HT1080 (cell line): ENCODE data around the gene SLC15A2. TPM values are rescaled to one million over a fixed set of nuclear protein-coding genes. Genes with fewer than 3 reads are reported as not detected.
A peak's percentile ranks its signal among the peaks of the same experiment; 100 is the strongest.
"Not testable (repeated sequence)": the region's sequence is repeated elsewhere in the genome, so short reads cannot be mapped to it uniquely, and the experiment has no call there.

Experiments used
- DNase-seq: peaks from one replicate; pipeline ENCODE4 v3.0.0-alpha.2; 2015; ENCODE audit warnings: low read depth
- polyA plus RNA-seq, 2 experiments: library from polyadenylated mRNA; depleted of rRNA; stranded (reverse); fragments of >200 nt; gene quantifications; 2 replicates each; pipeline ENCODE4 v1.2.3, GENCODE V29; 2015
- total RNA-seq: library from RNA; depleted of rRNA; stranded (reverse); fragments of >200 nt; shearing (Covaris generic); gene quantifications from 2 replicates; pipeline ENCODE4 v1.2.3, GENCODE V29; 2014; rRNA removed

SLC15A2 gene, protein sequence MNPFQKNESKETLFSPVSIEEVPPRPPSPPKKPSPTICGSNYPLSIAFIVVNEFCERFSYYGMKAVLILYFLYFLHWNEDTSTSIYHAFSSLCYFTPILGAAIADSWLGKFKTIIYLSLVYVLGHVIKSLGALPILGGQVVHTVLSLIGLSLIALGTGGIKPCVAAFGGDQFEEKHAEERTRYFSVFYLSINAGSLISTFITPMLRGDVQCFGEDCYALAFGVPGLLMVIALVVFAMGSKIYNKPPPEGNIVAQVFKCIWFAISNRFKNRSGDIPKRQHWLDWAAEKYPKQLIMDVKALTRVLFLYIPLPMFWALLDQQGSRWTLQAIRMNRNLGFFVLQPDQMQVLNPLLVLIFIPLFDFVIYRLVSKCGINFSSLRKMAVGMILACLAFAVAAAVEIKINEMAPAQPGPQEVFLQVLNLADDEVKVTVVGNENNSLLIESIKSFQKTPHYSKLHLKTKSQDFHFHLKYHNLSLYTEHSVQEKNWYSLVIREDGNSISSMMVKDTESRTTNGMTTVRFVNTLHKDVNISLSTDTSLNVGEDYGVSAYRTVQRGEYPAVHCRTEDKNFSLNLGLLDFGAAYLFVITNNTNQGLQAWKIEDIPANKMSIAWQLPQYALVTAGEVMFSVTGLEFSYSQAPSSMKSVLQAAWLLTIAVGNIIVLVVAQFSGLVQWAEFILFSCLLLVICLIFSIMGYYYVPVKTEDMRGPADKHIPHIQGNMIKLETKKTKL
- total RNA-seq, result not detected in 2 replicates
- 0.02 and 0.14 TPM in 2 replicates for polyA plus RNA-seq (2015; cell fraction: cytosol; rRNA removed)
- polyA plus RNA-seq (2015; cell fraction: nucleus; rRNA removed), result 0.70 and 0.98 TPM in 2 replicates

DNA sequence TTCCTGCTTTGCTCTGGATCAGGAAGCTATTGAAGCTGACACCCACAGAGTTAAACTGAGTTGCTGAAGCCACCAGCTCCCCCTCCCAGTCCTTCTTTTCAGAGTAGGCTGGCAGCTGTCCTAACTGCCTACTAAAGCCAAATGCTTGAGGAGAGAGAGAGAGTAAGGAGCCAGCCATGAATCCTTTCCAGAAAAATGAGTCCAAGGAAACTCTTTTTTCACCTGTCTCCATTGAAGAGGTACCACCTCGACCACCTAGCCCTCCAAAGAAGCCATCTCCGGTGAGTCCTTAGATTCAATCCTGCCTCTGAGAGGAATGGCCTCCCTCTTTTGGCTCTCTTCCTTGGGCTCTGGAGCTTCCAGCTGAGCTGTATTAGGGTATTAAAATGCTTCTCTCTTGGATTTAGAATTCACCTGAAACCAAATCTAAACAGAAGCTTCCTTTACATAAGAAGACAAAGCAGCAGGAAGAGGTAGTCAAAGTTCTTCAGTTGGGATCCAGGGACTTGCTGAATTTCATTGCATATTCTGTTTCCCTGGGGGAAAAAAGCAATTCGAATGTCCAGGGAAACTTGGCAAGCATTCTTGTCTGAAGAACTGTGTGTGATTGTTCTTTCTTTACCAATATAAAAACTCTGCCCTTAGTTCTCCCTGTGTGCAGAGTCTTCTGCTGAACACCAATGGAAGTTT is at the start of gene SLC15A2:
TSS of gene SLC15A2 (plus strand) at position 101 of the 690 bp plus-strand sequence. CDS start at position 177, 76 bp downstream.
- no peak for DNase-seq

DNA sequence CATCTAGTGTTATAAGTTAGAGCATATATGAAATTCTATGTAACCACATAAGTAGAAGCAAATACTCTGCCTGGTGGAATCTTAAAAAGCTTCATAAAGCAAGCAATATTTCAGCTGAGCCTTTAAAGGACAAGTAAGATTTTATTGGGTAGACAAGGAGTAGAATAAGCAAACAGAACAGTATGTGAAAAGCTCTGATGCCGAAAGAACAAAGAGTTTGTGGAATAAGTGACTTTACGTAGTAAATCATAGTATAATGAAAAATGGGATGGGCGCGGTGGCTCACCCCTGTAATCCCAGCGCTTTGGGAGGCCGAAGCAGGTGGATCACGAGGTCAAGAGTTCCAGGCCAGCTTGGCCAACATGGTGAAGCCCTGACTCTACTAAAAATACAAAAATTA is 49.3 kb upstream of the SLC15A2 start:
- no peak for DNase-seq

DNA sequence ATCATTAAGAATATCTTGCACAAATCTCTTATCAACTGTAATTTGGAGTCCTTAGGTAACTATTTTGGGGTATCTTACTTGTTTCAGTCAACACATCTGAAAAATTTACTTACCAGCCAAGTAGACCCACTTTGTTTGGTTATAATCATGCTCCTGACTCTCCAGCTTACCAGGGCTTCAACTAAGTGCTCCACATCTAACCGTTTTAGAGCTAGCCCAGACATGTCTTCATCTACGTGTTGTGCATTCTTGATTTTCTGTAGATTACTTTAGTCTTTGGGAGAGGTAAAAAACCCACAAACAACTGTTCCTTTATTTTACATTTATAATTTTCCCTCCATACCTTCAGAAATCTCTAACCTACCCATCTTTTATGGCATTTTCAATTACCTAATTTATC is 41.9 kb upstream of the SLC15A2 start:
- DNase-seq, result no peak

DNA sequence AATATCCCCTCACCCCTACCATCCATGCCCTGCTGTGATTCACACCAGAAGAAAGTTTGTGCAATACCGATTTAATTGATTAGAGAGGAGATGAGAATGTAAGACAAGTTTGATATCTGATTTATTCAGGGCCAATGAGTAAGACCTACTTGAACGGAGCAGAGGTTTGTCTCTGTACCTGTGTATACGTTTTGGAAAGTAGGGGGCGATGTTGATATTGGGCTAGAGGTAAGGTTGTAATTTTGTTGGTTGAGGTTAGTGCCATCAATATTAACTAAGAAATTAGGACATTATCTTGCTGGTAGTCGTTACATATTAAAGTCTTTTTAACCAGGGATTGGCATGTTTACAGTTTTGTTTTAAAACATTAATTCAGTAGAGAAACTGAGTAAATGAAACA is 38.6 kb upstream of the SLC15A2 start:
- peak; percentile 15 for DNase-seq

DNA sequence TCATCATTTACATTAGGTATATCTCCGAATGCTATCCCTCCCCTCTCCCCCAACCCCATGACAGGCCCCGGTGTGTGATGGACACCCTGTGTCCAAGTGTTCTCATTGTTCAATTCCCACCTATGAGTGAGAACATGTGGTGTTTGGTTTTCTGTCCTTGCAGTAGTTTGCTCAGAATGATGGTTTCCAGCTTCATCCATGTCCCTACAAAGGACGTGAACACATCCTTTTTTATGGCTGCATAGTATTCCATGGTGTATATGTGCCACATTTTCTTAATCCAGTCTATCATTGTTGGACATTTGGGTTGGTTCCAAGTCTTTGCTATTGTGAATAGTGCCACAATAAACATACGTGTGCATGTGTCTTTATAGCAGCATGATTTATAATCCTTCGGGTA is 36.4 kb upstream of the SLC15A2 start:
- DNase-seq, result not testable (repeated sequence)

- not testable (repeated sequence) for DNase-seq
Observed at GRCh38 chr3:121863247-121863646, 31.0 kb upstream of the SLC15A2 start.

GRCh38 chr3:121863801-121864200 is 30.4 kb upstream of the SLC15A2 start:
- no peak for DNase-seq

- DNase-seq, result no peak
Observed at GRCh38 chr3:121869736-121870135, 24.5 kb upstream of the SLC15A2 start.

- no peak for DNase-seq
Observed at GRCh38 chr3:121870717-121871116, 23.5 kb upstream of the SLC15A2 start.

GRCh38 chr3:121871430-121871829 is 22.8 kb upstream of the SLC15A2 start:
- DNase-seq, result no peak

GRCh38 chr3:121878411-121878810 is 15.8 kb upstream of the SLC15A2 start:
- DNase-seq, result no peak

DNA sequence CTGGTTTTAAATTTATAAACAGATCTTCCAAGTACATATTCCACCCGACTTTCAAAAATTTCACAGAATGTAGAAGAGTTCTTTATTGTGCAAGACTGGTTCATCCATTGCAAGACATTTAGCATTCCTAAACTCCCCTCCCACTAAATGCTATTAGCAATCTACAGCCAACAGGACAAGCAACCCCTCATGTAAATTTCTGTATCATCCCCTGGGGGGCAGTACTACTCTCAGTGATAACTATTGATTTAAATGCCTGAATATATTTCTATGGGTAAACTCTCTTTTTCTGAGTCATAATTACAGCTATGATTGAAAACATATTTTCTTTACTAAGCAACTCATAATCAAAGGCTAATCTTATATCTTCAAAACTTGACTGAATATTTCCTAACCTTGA is 10.7 kb upstream of the SLC15A2 start:
- DNase-seq, result peak; percentile 27

DNA sequence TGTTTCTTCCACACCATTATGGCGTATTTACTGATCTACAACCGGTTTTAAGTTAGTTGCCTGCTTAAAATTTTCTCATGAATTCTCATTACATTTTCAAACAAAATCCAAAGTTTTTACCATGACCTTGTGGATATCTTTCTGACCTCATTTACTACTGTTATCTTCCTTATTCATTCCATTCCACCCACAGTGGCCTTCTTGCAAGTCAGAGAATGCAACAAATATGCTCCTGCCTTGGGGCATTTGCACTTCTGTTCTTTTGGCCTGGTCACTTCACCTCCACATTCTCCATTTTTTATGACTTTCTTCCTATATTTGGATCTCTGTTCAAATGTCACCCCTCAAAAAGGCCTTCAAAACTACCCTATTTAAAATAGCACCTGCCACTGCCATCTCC is 8.8 kb upstream of the SLC15A2 start:
- no peak for DNase-seq

DNA sequence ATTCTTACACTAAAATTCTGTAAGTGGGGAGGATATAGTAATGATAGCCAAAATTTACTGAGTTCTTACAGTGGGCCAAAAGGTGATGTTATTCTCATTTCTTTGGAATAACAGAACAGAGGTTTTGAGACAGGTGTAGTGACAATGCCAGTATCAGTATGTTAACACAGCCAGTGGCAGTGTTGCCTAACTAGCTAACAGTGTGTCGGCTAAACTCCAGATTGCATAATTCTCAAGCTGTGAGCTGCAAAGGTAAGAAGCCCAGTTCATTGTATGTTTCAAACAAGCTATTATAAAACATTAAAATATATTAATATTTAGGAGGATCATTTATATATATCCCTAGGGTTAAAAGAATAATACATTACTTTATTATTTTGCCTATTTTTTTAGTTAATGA is 920 bp downstream of the SLC15A2 start:
- no peak for DNase-seq

- DNase-seq, result no peak
Observed at GRCh38 chr3:121895736-121896135, 1.5 kb downstream of the SLC15A2 start.

DNA sequence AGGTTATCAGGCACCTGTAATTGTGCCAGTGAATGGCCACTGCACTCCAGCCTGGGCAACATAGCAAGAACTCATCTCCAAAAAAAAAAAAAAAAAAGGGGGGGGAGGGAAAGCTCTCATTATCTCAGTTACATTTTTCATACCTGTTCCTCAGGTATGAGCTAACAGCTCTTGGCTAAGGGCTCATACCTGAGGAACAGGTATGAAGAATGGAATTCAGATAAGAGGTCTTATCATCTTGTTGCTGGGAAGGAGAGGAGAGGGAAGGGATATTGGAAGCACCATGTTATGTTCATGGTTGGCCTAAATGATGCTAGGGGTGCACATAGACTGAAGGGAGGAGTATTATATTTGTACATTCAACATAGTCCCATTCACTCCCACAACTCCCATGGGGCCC is 2.6 kb downstream of the SLC15A2 start:
- no peak for DNase-seq

GRCh38 chr3:121897296-121897695 is 3.1 kb downstream of the SLC15A2 start:
- DNase-seq, result no peak

DNA sequence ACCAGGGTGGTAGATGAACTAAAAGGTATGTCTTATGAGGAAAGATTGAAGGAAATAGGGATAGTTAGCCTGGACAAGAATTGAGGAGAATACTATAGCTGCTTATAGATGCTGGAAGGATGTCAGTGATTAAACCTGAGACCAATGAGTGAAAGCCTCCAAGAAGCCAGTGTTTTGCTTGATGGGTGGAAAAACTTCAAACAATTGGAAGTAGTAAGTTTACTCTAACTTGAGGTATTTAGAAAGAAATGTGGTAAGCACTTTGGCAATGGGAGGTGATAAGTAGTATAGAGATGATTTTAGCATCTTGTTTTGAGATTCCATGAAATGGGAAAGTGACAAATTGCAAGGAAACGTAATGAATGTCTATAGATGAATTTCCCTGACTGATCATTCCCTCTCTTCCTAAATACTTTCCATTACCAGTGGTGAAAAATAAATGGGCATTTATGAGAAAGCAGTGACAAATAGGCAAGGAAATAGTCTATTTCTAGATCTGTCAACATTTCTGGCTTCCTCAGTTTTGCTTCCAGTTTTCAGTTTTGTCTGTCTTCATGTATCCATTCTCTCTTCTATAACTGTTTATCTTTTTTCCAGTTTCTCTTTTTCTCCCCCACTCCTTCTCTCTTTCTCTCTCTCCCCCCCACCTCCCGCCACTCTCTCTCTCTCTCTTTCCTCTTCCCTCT is 19.2 kb downstream of the SLC15A2 start:
- DNase-seq, result no peak

GRCh38 chr3:121914081-121914998 is 20.1 kb downstream of the SLC15A2 start:
- no peak for DNase-seq

GRCh38 chr3:121916189-121916588 is 22.0 kb downstream of the SLC15A2 start:
- DNase-seq, result no peak
